HG03095 (cell line): Measurements from ENCODE around the gene AGBL4.
"Not testable (repeated sequence)": the region's sequence is repeated elsewhere in the genome, so short reads cannot be mapped to it uniquely, and the experiment has no call there.

Experiments used
- ATAC-seq: cut with Tn5 transposase; IDR thresholded peaks from one replicate; pipeline ENCODE4 v1.9.1; 2021; ENCODE audit warnings: moderate library complexity; ENCODE audit not compliant: unreplicated experiment

Gene AGBL4

DNA sequence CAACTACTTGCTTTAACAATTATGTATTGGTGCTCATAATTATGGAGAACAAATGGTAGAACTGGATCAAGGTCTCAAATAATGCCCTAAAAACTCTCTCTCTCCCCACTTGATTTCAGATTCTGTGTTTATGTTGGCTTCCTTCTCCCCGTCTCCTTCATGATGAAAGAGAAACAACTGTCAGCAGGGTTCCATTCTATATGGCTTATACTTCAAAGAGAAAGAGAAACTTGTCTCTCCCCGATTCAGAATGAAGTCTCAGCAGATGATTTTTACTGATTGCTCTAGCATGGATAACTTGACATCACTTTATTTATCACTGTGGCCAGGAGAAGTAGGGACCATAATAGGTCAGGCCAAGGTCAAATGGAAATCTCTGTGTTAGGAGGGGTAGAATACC lies 575.6 kb downstream of the AGBL4 start:
- ATAC-seq: no peak

- no peak for ATAC-seq
Observed at GRCh38 chr1:49436865-49437264, 586.9 kb downstream of the AGBL4 start.

GRCh38 chr1:49435291-49435690 lies 588.5 kb downstream of the AGBL4 start:
- no peak for ATAC-seq

- no peak for ATAC-seq
Observed at GRCh38 chr1:49424782-49425181, 599.0 kb downstream of the AGBL4 start.

DNA sequence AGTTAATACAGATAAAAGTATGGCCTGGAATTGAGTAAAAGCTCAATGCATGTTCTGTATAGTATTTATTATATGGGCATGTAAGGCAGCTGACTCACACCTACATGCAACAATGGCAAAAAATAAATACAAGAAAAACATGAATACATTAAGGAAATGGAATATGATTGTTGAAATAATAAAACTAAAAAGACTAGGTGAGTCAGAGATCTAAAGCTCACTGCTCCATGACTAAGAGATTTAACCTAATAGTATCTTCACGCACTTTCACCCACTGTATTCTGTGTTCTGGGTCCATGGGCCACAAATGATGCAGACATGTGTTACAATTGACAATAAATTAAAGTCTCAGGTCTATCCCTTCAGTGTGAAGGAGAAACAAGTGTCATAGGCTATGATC lies 607.0 kb downstream of the AGBL4 start:
- no peak for ATAC-seq

DNA sequence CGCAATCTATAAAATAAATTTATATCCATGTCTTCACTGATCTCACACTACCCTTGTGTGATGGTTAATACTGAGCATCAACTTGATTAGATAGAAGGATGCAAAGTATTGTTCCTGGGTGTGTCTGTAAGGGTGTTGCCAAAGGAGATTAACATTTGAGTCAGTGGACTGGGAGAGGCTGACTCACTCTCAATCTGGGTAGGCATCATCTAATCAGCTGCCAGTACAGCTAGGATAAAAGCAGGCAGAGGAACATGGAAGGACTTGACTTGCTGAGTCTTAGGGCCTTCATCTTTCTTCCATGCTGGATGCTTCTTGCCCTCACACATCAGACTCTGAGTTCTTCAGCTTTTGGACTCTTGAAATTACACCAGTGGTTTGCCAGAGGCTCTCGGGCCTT lies 615.4 kb downstream of the AGBL4 start:
- ATAC-seq: no peak

- no peak for ATAC-seq
Observed at GRCh38 chr1:49397086-49397485, 626.7 kb downstream of the AGBL4 start.

DNA sequence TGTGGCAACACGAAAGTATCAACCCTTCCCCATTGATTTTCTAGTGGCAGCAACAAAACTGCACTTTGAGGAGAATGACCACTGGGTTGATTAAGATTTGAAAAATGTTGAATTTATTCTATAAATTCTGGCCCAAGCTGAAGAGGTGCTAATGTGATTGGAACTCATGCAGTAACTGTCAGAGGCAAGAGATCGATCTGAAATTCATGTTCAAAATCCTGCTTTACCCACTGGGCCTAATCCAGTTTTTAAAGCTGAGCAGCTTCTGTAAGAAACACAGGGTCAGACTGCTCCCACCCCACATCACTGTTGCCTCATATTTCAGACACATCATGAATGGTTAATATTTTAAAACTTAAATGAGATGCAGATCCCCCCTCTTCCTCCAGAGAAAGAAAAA lies 629.6 kb downstream of the AGBL4 start:
- ATAC-seq: no peak

DNA sequence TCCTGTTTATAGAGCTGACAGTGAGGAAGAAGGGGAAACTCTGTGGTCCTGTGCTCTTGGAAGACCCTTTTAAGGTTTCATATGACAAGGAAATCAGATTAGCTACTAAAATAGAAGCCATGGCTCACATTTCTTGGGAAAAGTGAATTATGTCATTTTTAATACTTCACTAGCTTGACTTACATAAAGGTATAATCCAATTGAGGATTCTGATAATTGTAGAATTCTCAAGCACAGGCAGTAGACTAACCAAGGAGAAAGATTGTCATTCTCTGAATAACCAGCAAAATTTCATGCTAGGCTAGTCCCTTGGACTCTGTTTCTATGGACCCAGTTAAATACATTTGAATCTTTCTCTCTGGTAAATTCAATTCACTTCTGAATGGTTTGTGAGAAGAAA lies 634.1 kb downstream of the AGBL4 start:
- ATAC-seq: no peak

DNA sequence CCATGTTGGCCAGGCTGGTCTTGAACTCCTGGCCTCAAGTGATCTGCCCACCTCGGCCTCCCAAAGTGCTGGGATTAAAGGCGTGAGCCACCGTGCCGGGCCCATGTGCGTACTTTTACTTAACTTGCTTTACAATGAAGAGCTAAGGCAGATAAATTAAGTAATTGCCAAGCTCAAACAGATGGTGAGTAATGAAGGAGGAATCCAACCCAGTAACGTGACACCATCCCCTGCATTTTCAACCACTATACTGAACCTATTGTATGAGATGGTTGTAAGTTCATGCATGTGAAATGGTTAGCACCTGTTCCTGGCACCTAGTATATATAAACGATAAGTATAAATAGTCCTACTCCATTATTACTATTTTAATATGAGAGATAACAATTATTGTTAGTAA lies 659.1 kb downstream of the AGBL4 start:
- ATAC-seq: no peak

DNA sequence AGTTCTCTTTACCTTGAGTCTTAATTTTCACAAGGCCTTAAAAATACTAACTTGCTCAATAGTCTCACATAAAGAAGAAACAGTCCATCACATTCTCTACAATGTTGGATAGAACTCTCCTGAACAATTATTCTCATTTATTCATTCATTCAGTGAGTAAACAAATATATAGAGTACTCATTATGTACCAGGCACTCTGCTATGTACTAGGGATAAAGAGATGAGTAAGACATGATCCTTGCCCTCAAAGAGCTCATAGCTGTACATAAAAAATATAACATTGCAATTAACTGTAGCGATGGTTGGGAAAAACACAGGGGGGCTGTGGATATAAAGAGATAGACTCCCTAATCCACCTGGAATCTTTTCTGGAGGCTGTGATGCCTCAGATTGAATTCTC lies 660.1 kb downstream of the AGBL4 start:
- ATAC-seq: no peak

DNA sequence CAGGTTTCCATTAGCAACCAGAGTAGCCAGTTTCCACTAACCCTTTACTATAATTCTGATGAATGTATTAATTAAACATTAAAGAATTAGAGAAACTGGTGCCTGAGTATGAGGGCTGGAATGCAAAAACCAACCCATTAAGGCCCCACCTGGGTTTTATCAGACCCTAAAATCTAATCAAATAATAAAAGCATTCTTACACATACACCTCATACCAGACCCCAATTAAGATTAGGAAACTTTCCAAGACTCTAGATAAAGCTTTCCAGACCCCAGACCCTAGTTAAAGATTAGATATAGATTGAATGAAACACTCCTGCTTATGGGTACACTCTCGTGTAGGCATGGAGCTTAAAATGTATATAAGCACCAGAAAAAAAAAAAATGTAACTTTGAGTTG lies 665.7 kb downstream of the AGBL4 start:
- no peak for ATAC-seq

GRCh38 chr1:49356594-49356993 lies 667.2 kb downstream of the AGBL4 start:
- ATAC-seq: no peak

- no peak for ATAC-seq
Observed at GRCh38 chr1:49351768-49352167, 672.0 kb downstream of the AGBL4 start.

DNA sequence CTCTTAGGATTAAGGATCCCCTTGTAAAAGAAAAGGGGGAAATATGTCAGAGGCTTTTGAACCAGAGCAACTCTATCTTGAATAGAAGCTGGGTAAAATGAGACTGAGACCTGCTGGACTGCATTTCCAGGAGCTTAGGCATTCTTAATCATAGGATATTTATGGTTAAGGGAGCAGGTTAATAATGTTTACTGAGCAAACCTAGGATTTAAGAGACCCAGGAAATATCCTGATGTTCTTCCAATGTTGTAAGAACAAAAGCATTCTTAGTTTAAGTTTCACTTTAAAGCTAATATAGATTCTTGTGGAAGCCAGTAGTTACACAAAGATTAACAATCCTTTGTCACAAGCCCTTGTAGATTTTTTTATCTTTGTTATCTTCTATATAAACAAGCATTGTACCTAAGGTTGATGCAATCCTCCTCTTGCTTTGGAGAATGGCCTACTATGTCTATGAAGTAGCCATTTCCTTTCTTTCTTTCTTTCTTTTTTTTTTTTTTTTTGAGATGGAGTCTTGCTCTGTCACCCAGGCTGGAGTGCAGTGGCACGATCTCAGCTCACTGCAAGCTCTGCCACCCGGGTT lies 676.9 kb downstream of the AGBL4 start:
- ATAC-seq: no peak

DNA sequence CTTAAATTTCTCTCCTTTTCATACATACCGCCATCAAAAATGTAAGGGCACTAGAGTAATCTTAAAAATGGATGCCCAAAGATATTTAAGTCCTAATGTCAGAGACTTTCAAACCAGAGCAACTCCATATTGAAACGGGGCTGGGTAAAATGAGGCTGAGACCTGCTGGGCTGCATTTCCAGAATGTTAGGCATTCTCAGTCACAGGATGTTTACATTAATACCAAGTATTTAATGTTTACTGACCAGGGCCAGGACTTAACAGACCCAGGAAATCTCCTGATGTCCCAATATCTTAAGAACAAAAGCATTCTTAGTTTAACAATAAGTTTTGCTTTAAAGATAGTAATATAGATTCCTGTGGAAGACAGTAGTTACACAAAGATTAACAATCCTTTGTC lies 683.2 kb downstream of the AGBL4 start:
- no peak for ATAC-seq

GRCh38 chr1:49339043-49339442 lies 684.7 kb downstream of the AGBL4 start:
- no peak for ATAC-seq

DNA sequence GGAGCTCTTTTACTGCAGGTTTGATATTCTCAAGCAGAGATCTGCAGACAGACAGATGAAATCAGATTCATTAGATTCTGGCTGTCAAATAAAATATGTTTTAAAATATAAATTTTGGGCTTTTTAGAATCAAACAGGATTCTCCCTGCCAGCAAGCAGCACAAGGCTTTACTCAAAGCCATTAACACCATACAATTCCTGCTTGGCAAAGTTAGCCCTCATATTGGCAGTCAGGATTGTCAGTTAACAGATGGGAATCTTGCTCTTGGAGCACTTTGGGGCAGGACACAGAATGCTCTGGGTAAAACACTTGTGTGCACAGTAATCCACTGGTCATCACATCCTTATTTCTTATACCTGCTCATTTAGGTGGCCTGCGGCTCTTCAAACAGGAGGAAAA lies 686.5 kb downstream of the AGBL4 start:
- no peak for ATAC-seq

GRCh38 chr1:49333906-49334305 lies 689.8 kb downstream of the AGBL4 start:
- no peak for ATAC-seq

DNA sequence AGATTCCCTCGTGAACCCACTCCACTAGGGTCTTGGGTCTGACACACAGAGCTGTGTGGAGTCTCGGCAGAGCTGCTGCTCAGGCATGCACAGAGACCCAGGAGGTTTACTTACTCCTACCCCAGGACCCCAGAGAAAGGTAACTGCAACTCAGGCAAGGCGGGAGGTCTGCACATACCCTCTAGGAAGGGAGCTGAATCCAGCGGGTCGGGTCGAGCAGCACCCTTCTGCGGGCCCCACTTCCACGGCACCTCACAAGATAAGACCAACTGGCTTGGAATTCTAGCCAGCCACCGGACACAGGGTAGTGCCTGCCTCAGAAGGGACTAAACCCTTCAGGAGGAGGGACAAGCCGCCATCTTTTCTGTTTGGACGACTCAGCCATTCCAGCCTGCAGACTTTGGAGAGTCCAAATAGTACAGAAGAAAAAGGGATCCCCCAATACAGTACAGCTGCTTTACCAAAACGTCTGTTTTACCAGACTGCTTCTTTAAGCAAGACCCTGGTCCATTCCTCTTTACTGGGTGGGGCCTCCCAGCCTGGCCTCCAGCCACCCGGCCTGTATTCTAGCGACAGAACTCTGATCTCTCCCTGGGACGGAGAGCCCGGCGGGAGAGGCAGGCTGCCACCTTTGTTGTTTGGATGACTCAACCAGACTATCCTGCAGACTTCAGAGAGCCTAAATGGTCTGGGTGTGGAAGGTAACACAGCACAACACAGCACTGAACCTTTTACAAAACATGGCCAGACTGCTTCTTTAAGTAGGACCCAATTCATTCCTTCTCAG lies 692.5 kb downstream of the AGBL4 start:
- ATAC-seq: no peak

DNA sequence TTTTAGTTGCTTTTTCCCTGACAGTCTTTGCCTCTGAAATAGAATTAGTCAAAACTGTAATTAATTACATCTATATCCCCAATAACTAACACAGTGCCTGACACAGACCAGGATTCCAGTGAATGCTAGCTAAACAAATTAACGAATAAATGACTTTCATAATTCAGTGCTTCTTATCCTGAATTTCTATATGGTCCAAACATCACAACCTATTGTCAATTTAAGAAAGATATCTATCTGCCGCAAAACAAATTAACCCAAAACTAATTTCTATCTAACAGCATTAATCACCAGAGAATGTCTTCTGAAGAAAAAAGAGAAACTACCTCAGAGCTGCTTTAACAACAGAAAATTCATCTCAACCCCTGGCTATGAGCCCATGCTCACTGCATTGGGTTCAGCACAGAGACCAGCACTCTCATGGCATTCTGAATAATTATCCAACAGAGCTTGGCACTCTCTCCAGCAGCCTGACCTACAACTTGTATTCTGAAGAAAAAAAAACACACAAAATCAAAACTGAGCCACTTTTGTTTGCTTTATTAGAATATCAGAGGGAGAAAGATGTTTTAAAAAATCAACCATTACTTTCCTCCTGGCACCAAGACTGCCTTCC lies 699.7 kb downstream of the AGBL4 start:
- ATAC-seq: no peak

GRCh38 chr1:49320493-49320892 lies 703.3 kb downstream of the AGBL4 start:
- ATAC-seq: not testable (repeated sequence)
